Stimulated activated naive B cell treated with anti-CD40 and anti-IgM and Interleukin-4, amounts not matched to agents 10 μg/mL and 1 μg/mL and 100 μg/mL, for 72 hours (primary cell): ENCODE data around the gene SLC16A7.

Experiments
- ATAC-seq, 2 donors: fragments of 150-1000 bp; cut with Tn5 transposase; replicated peaks; 2 replicates each; pipeline ENCODE4 v1.10.0; 2021; ENCODE audit warnings: moderate library complexity in 1 of 2
- DNase-seq: peaks from one replicate; pipeline ENCODE4 v3.0.0; 2021
- H3K27ac Mint-ChIP-seq: one replicate; pipeline ENCODE4 v1.8.0; 2022; ENCODE audit warnings: mild to moderate bottlenecking, mixed read lengths
- H3K27me3 Mint-ChIP-seq, 2 donors: one replicate each; pipeline ENCODE4 v1.8.0; 2022; ENCODE audit warnings: mixed read lengths in 2 of 2
- H3K36me3 Mint-ChIP-seq, 2 donors: one replicate each; pipeline ENCODE4 v1.8.0; 2022; ENCODE audit warnings: mixed read lengths in 2 of 2, mild to moderate bottlenecking in 1 of 2
- H3K4me1 Mint-ChIP-seq, 2 donors: one replicate each; pipeline ENCODE4 v1.8.0; 2022; ENCODE audit warnings: mixed read lengths in 2 of 2, mild to moderate bottlenecking in 1 of 2
- H3K4me3 Mint-ChIP-seq, 2 donors: one replicate each; pipeline ENCODE4 v1.8.0; 2022; ENCODE audit warnings: mild to moderate bottlenecking in 2 of 2, mixed read lengths in 2 of 2, moderate library complexity in 1 of 2
- H3K9me3 Mint-ChIP-seq, 2 donors: one replicate each; pipeline ENCODE4 v1.8.0; 2022; ENCODE audit warnings: mixed read lengths in 2 of 2, mild to moderate bottlenecking in 1 of 2

The SLC16A7 gene

GRCh38 chr12:59761542-59761941 is 165.7 kb downstream of the SLC16A7 start:
- DNase-seq (no peak), ATAC-seq (no peak)
- Mint-ChIP-seq H3K36me3 (peaks cover 2 to 6% of the 10 kb centered on the region in 2 donors), H3K9me3 (no peaks in the 10 kb centered on the region), H3K4me1 (peaks cover 3 to 6% of the 10 kb centered on the region in 2 donors), H3K4me3 (no peak overlapping the region), H3K27me3 (no peaks in the 10 kb centered on the region), H3K27ac (no peak overlapping the region)

GRCh38 chr12:59763835-59764234 is 168.0 kb downstream of the SLC16A7 start:
- Mint-ChIP-seq H3K4me1 (peaks cover 0 to 2% of the 10 kb centered on the region in 2 donors), H3K27me3 (no peaks in the 10 kb centered on the region), H3K9me3 (no peaks in the 10 kb centered on the region), H3K36me3 (peaks cover 8 to 16% of the 10 kb centered on the region in 2 donors), H3K27ac (no peak overlapping the region), H3K4me3 (no peak overlapping the region)
- no peak for DNase-seq
- no peak for ATAC-seq

GRCh38 chr12:59768031-59768430 is 172.2 kb downstream of the SLC16A7 start:
- ATAC-seq (no peak), DNase-seq (no peak)
- Mint-ChIP-seq H3K36me3 (peaks cover 8 to 19% of the 10 kb centered on the region in 2 donors), H3K4me3 (no peak overlapping the region), H3K9me3 (no peaks in the 10 kb centered on the region), H3K27me3 (no peaks in the 10 kb centered on the region), H3K4me1 (peaks cover 0 to 2% of the 10 kb centered on the region in 2 donors), H3K27ac (no peak overlapping the region)

- H3K9me3 Mint-ChIP-seq: no peaks in the 10 kb centered on the region
- DNase-seq: no peak
- H3K4me1 Mint-ChIP-seq: peaks cover 0 to 2% of the 10 kb centered on the region in 2 donors
- no peaks in the 10 kb centered on the region for H3K27me3 Mint-ChIP-seq
- H3K27ac Mint-ChIP-seq: no peak overlapping the region
- H3K4me3 Mint-ChIP-seq: no peak overlapping the region
- H3K36me3 Mint-ChIP-seq: peaks cover 5 to 14% of the 10 kb centered on the region in 2 donors
- ATAC-seq: peak; percentile 33 to 65
Measured at GRCh38 chr12:59780605-59781135, 184.8 kb downstream of the SLC16A7 start.

- Mint-ChIP-seq H3K4me3 (no peak overlapping the region), H3K9me3 (peaks cover 0 to 2% of the 10 kb centered on the region in 2 donors), H3K27me3 (no peaks in the 10 kb centered on the region), H3K27ac (no peak overlapping the region), H3K36me3 (peaks cover 10 to 23% of the 10 kb centered on the region in 2 donors), H3K4me1 (no peaks in the 10 kb centered on the region)
- DNase-seq: no peak
- ATAC-seq: no peak
Measured at GRCh38 chr12:59787610-59788009, 191.8 kb downstream of the SLC16A7 start.

- H3K27me3 Mint-ChIP-seq: peaks cover 0 to 4% of the 10 kb centered on the region in 2 donors
- ATAC-seq (no peak), DNase-seq (no peak)
- no peaks in the 10 kb centered on the region for H3K4me1 Mint-ChIP-seq
- H3K36me3 Mint-ChIP-seq: peaks cover 21 to 46% of the 10 kb centered on the region in 2 donors
- H3K4me3 Mint-ChIP-seq: no peak overlapping the region
- peaks cover 9 to 17% of the 10 kb centered on the region in 2 donors for H3K9me3 Mint-ChIP-seq
- H3K27ac Mint-ChIP-seq: no peak overlapping the region
Measured at GRCh38 chr12:59792647-59793046, 196.8 kb downstream of the SLC16A7 start.

- H3K4me3 Mint-ChIP-seq: no peak overlapping the region
- H3K36me3 Mint-ChIP-seq: peaks cover 0 to 6% of the 10 kb centered on the region in 2 donors
- no peak for DNase-seq
Measured at GRCh38 chr12:59803735-59804134, 207.9 kb downstream of the SLC16A7 start.

GRCh38 chr12:59808317-59808910 is 212.6 kb downstream of the SLC16A7 start:
- Mint-ChIP-seq H3K9me3 (no peaks in the 10 kb centered on the region), H3K4me1 (peaks cover 0 to 3% of the 10 kb centered on the region in 2 donors), H3K27ac (no peak overlapping the region), H3K36me3 (no peaks in the 10 kb centered on the region), H3K27me3 (peaks cover 0 to 8% of the 10 kb centered on the region in 2 donors), H3K4me3 (no peak overlapping the region)
- DNase-seq: no peak
- ATAC-seq: peak; percentile 85 to 89

More at GRCh38 chr12:59803735-59804134, 207.9 kb downstream of the SLC16A7 start:
- Mint-ChIP-seq H3K4me1 (peaks cover 0 to 3% of the 10 kb centered on the region in 2 donors), H3K9me3 (peaks cover 16 to 23% of the 10 kb centered on the region in 2 donors), H3K27ac (no peak overlapping the region), H3K27me3 (no peaks in the 10 kb centered on the region)
- ATAC-seq: no peak

- Mint-ChIP-seq H3K4me1 (peaks cover 0 to 3% of the 10 kb centered on the region in 2 donors), H3K27ac (no peak overlapping the region), H3K27me3 (peaks cover 5 to 8% of the 10 kb centered on the region in 2 donors), H3K4me3 (no peak overlapping the region), H3K9me3 (peaks cover 2% of the 10 kb centered on the region in 2 donors), H3K36me3 (no peaks in the 10 kb centered on the region)
- DNase-seq (no peak), ATAC-seq (no peak)
Measured at GRCh38 chr12:59811991-59812390, 216.2 kb downstream of the SLC16A7 start.

- Mint-ChIP-seq H3K4me3 (no peak overlapping the region), H3K9me3 (peaks cover 2 to 4% of the 10 kb centered on the region in 2 donors), H3K36me3 (no peaks in the 10 kb centered on the region), H3K27me3 (peaks cover 5 to 8% of the 10 kb centered on the region in 2 donors), H3K4me1 (no peaks in the 10 kb centered on the region), H3K27ac (no peak overlapping the region)
- DNase-seq: no peak
- no peak for ATAC-seq
Measured at GRCh38 chr12:59812716-59813115, 216.9 kb downstream of the SLC16A7 start.

GRCh38 chr12:59820594-59821011 is 224.8 kb downstream of the SLC16A7 start:
- Mint-ChIP-seq H3K36me3 (no peaks in the 10 kb centered on the region), H3K27ac (no peak overlapping the region), H3K27me3 (no peaks in the 10 kb centered on the region), H3K4me3 (no peak overlapping the region), H3K9me3 (peaks cover 2 to 4% of the 10 kb centered on the region in 2 donors), H3K4me1 (peaks cover 0 to 4% of the 10 kb centered on the region in 2 donors)
- no peak for DNase-seq
- no peak for ATAC-seq

GRCh38 chr12:59823567-59823966 is 227.7 kb downstream of the SLC16A7 start:
- H3K36me3 Mint-ChIP-seq: no peaks in the 10 kb centered on the region
- H3K4me1 Mint-ChIP-seq: peaks cover 0 to under 1% of the 10 kb centered on the region in 2 donors
- no peak for ATAC-seq
- DNase-seq: no peak
- H3K9me3 Mint-ChIP-seq: peaks cover 0 to 3% of the 10 kb centered on the region in 2 donors
- H3K27me3 Mint-ChIP-seq: no peaks in the 10 kb centered on the region
- H3K4me3 Mint-ChIP-seq: no peak overlapping the region
- H3K27ac Mint-ChIP-seq: no peak overlapping the region

GRCh38 chr12:59827767-59828166 is 231.9 kb downstream of the SLC16A7 start:
- peaks cover 5 to 10% of the 10 kb centered on the region in 2 donors for H3K27me3 Mint-ChIP-seq
- ATAC-seq (no peak), DNase-seq (no peak)
- no peak overlapping the region for H3K4me3 Mint-ChIP-seq
- no peaks in the 10 kb centered on the region for H3K4me1 Mint-ChIP-seq
- H3K36me3 Mint-ChIP-seq: no peaks in the 10 kb centered on the region
- no peak overlapping the region for H3K27ac Mint-ChIP-seq
- H3K9me3 Mint-ChIP-seq: peaks cover 0 to 3% of the 10 kb centered on the region in 2 donors

GRCh38 chr12:59828521-59828920 is 232.7 kb downstream of the SLC16A7 start:
- DNase-seq (no peak), ATAC-seq (no peak)
- Mint-ChIP-seq H3K9me3 (peaks cover 0 to 3% of the 10 kb centered on the region in 2 donors), H3K27ac (no peak overlapping the region), H3K27me3 (peaks cover 5 to 10% of the 10 kb centered on the region in 2 donors), H3K4me3 (no peak overlapping the region), H3K36me3 (no peaks in the 10 kb centered on the region), H3K4me1 (no peaks in the 10 kb centered on the region)

GRCh38 chr12:59833408-59833807 is 237.6 kb downstream of the SLC16A7 start:
- ATAC-seq (no peak), DNase-seq (no peak)
- Mint-ChIP-seq H3K36me3 (no peaks in the 10 kb centered on the region), H3K27ac (no peak overlapping the region), H3K4me3 (no peak overlapping the region), H3K4me1 (no peaks in the 10 kb centered on the region), H3K9me3 (no peaks in the 10 kb centered on the region), H3K27me3 (peaks cover 5 to 10% of the 10 kb centered on the region in 2 donors)
